Cardiac septum (tissue), 1 donor: ENCODE results near the gene EPHB2. TPM values are rescaled to one million over a fixed set of nuclear protein-coding genes. Genes with fewer than 3 reads are reported as not detected.
"Not testable (repeated sequence)": the region's sequence is repeated elsewhere in the genome, so short reads cannot be mapped to it uniquely, and the experiment has no call there.

Experiments
- DNase-seq: peaks from one replicate; pipeline ENCODE4 v3.0.0-alpha.2; 2020; ENCODE audit warnings: low spot score
- intact Hi-C: fragments of 100-400 bp; cut with DNase I; formaldehyde crosslinking; loops from one replicate; pipeline ENCODE4 v1.14.0; 2022
- total RNA-seq: library from RNA; stranded (reverse); fragmentation: NEBNext Ultra II Directional; extraction: Animal tissue kit (Norgen Biotek cat#: 25700); gene quantifications from one replicate; pipeline ENCODE4 v1.2.1, GENCODE V29; 2021
- donor health status: DM: no; HTN: no; CAD: no.

Gene EPHB2
- total RNA-seq, 1 donor from 2014 or later = 0.81 TPM

GRCh38 chr1:22687191-22687590 is 23.4 kb upstream of the EPHB2 start:
- intact Hi-C loops = no loop called here
- no peak for DNase-seq

GRCh38 chr1:22688466-22688865 is 22.2 kb upstream of the EPHB2 start:
- DNase-seq = no peak
- intact Hi-C loops = no loop called here

GRCh38 chr1:22689505-22689904 is 21.1 kb upstream of the EPHB2 start:
- DNase-seq = no peak
- intact Hi-C loops = no loop called here

GRCh38 chr1:22691031-22691753 is 19.4 kb upstream of the EPHB2 start:
- no peak for DNase-seq
- intact Hi-C loops = no loop called here

GRCh38 chr1:22694172-22694571 is 16.5 kb upstream of the EPHB2 start:
- DNase-seq = no peak
- intact Hi-C loops = no loop called here

- DNase-seq = no peak
- intact Hi-C loops = no loop called here
Observed at GRCh38 chr1:22696610-22697009, 14.0 kb upstream of the EPHB2 start.

DNA sequence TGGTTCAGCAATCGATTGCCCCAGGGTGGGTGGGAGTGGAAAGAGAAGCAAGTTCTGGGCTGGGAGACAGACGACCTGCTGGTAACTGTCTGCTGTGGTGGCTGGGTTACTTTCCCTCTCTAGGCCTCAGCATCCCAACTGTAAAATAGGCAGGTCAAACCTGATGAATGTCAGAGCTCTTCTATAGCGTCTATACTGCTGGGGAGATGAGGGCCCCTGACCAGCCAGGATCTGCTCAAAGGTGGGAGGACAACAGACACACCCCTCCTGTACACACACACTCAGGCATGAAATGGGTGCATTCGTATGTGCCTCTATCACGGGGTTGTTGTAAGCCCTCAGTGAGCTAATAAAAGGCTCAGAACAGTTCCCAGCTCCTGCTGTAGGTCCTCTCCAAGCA is 12.7 kb upstream of the EPHB2 start:
- intact Hi-C loops = no loop called here
- DNase-seq = no peak

- intact Hi-C loops = loop anchor here (5.0 kb wide), 1 partner anchor 162 kb away; no protein-coding TSS in a partner anchor
- DNase-seq = no peak
Observed at GRCh38 chr1:22699681-22700520, 10.7 kb upstream of the EPHB2 start.

GRCh38 chr1:22702296-22703085 is 8.1 kb upstream of the EPHB2 start:
- intact Hi-C loops = loop anchor here (5.0 kb wide), 1 partner anchor 160 kb away; no protein-coding TSS in a partner anchor
- no peak for DNase-seq

GRCh38 chr1:22704440-22705067 is 6.1 kb upstream of the EPHB2 start:
- peak; percentile 83 for DNase-seq
- intact Hi-C loops = loop anchor here (1.0 to 5.0 kb wide), 2 partner anchors 158 to 185 kb away; no protein-coding TSS in a partner anchor

- intact Hi-C loops = no loop called here
- DNase-seq = no peak
Observed at GRCh38 chr1:22705586-22705985, 5.1 kb upstream of the EPHB2 start.

- intact Hi-C loops, DNase-seq: not testable (repeated sequence)
Observed at GRCh38 chr1:22706100-22706499, 4.5 kb upstream of the EPHB2 start.

- DNase-seq = no peak
- intact Hi-C loops = no loop called here
Observed at GRCh38 chr1:22708777-22709176, 1.9 kb upstream of the EPHB2 start.

- DNase-seq = no peak
- intact Hi-C loops = no loop called here
Observed at GRCh38 chr1:22709227-22709626, 1.4 kb upstream of the EPHB2 start.

DNA sequence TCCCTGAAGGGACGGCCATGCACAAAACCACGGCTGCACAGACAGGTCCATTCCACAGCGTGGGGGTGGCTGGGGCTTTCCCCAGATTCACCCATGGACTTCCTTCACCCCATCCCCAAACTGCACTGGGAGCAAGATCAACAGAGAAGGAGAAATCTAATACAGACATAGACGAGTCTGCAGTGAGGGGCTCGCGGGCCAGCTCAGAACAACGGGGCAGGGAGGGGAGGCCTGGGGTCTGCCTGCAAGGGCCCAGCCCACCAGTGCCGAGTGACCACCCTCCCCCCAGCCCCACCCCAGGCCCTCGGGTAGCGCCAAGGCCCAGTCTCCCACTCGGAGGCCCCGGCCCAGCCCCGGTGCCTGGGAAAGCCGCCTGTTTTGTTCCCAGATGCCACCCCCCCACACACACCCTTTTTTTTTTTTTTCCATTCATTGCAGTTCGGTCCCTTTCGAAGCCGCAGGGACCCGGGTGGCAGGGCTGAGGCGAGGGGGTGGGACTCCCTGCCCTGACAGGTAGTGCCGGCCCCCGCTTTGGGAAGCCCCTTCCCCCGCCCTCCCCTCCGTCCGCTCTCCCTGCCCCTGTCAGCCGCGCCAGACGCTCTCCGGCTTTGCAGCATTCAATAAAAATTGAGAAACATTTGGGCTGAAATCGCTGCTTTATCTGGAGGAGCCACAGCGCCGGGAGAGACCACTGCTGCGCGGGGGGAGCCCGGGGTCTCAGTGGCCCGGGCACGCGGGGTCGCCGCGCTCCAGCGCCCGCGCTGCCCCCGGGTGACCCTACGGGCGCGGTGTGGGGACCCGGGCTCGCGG is 543 bp upstream of the EPHB2 start:
- intact Hi-C loops = no loop called here
- DNase-seq = no peak

DNA sequence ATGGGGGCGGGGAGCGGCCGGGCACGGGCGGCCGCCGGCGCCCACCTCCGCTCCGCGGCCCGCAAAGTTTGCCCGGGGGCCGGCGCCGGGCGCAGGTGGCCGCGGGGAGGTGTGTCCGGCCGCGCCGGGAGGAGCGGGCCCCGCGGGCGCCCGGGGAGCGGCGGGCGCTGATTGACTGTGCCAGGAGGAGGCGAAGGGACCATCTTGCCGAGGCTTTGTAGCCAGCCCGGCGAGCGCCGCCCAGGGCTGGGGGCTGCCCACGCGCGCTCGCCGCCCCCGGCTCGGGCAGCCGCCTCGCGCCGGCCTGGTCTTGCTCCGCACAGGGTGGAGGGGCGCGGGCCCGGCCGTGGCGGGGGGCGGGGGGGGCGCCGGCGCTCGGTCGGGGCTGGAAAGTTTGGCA is 432 bp downstream of the EPHB2 start:
- intact Hi-C loops = no loop called here
- no peak for DNase-seq

DNA sequence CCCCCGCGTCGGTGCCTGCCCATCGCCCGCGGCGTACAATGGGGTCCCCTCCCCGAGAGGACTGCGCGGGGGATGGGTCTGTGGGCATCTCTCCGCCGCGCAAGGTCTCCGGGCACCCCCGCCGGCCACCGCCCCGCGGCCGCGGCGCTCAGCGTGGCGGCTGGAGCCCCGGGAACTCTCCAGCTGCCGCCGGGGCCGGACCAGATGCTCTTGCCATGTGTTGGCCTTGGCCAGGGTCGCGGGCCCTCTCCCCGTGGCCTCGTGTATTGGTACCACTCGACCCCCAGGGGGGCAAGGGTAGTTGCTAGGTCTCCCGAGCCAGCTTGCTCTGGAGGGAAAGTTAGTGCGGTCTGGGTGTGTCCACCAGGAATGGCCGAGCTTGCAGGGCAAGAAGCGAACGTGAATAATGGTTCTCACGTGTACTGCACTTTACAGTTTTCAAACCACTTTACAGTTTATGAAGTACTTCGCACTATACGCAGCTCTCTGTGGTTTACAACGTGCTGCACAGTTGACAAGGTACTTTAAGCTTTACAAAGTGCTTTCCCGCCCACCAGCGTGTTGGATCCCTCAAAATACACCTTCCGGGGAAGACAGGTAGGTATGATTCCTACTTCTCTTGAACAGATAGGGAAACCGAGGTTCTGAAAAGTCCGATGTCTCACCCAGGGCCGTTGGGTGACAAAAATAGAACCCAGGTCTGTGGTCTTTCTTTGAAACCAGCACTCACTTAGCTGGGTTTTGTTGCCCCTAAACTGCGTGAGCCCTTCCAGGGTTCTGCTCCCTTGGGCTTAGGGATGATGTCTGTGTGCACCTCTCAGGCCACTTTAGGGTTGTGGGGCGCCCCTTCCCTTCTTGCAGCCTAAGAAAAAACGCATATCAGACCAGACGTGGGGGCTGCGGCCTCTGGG is 1.2 kb downstream of the EPHB2 start:
- intact Hi-C loops = no loop called here
- no peak for DNase-seq
